NCI-H2227 treated with DMSO at 0.1 percent for 48 hours (cell line): ENCODE measurements around the gene HS6ST1.

Experiments used
- DNase-seq: peaks from one replicate; lab custom pipeline; 2025; lab: John Stamatoyannopoulos, UW

Gene HS6ST1

DNA sequence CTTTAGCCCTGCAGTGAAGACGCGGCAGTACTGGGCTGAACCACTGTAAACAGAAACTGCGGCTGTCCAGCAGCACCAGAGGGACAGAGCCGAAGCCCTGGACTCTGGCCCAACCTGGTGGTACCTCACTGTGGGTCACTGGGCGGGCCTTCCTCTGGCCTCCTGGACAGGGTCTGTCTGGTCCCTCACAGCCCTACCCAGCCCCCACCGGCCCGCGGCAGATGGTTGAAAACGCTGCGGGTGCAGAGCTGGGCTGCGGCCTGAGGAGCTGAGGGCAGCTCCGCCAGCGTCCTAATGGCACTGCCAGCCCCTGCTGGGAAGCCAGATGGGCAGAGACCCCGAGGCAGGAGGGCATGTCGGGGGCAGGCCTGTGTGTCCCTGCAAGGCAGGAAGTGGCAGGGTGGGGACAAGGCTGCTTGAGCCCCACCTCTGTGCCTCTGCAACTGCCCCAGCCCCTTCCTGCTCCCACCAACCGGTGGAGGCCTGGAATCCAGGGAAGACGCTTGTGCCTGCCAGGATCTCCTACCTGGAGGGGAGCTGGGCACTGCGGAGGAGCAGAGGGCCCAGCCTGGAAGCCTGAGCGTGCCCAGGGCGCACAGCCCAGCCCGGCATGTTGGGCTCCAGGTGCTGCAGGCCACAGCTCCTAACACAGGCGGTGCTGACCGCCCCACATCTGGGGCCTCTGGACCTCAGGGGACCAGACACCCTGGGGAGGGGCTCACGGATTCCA, 36.3 kb downstream of the HS6ST1 start:
- DNase-seq, result no peak

DNA sequence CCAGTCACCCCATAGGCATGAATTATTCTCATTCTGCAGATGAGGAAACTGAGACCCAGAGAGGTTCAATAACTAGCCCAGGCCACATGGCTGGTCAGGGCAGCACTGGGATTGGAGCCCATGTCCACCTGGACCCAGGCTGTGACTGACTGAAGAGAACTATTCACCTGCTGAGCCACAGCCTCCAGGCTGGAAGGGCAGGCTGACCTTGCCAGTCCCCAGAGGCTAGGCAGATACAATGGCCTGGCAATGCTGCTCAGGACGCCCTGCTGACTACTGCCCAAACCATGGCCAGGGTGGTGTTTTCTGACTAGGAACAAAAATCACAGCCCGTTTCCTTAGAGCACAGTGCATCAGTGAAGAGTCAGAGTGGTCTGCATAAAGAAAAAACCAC, 36.8 kb downstream of the HS6ST1 start:
- DNase-seq, result no peak

DNA sequence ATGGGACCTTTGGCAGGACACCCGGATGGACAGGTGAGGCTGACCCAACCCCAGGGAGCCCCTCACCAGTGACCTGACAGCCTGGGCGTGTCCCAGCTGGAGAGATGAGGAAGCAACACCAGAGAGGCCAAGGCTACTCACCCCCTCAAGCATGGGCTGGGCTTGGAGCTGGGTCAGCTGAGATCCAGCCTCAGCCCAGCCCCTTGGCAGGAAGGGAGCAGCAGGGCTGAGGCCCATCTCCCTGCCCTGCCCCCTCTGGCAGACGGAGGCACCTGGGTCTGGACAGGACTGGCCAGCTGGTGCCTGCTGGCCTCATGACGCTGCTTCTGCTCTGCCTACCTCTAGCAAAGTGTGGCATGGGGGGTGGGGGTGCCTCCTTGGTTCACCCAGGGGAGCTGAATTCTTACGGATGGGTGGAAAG, 37.8 kb downstream of the HS6ST1 start:
- DNase-seq, result no peak

DNA sequence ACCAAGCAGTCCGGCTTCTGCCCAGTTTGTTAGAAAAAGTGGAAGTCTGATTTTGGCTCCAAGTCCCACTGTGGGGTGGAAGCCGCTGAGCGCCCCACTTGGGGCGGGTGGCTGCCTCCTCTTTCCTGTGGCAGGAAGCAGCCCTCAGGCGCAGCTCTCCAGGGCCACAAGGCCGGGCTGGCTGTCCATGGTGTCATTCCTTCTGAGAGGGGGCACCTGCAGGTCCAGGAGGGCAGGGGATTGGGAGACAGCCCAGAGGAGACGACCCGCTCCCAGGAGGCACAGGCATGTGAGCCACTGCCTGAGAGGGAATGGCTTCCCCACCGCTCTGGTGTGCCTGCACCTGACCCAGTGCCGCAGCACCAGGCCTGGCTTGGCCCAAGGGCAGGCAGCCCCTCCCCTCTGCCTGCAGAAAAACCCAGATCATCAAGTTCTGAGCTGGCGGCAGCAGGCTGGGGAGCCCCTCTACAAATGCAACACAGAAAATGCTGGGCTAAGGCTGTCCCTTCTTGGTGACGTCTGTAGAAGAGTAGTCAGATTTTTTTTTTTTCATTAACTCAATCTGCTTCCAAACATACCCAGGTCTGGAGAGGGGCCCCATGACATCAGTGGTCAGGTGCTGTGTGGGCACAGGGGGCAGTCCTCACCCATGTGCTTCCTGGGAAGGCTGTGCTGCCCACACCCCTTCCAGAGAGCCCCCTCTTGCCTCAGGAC, 38.4 kb downstream of the HS6ST1 start:
- no peak for DNase-seq

DNA sequence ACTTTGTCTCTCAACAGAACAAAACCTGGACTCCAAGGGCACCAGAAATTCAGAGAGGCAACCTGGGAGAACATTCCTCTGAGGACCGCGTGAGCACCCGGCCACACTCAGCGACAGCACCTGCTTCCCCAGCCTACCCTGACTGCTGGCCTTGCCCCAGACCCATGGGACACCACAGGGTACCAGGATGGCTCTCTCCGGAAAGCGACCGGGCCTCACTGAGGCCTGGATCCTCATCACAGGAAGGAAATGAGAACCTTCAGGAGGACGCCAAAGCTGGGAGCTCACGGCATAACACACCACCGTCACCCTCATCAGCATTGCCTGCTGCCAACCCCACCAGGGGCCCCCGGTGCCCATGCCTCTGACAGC, 38.9 kb downstream of the HS6ST1 start:
- DNase-seq, result no peak

DNA sequence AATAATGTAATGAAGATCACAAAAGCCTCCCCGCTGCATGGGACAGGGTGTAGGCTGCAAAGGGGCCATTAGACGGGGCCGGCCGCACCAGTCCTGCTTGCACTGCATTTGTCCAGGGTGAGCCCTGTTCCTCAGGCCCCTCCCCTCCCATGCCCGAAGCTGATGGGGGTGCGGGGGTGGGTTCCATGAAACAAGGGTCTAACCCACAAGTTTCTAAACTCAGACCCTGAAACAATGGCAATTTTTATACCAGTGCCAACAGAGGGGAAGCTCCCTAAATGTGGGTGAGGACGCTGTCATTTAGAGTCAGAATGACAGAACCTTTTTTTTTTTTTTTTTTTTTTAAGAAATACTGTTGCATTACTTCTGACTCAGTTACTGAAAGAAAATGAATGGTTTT, 39.7 kb downstream of the HS6ST1 start:
- DNase-seq, result no peak

DNA sequence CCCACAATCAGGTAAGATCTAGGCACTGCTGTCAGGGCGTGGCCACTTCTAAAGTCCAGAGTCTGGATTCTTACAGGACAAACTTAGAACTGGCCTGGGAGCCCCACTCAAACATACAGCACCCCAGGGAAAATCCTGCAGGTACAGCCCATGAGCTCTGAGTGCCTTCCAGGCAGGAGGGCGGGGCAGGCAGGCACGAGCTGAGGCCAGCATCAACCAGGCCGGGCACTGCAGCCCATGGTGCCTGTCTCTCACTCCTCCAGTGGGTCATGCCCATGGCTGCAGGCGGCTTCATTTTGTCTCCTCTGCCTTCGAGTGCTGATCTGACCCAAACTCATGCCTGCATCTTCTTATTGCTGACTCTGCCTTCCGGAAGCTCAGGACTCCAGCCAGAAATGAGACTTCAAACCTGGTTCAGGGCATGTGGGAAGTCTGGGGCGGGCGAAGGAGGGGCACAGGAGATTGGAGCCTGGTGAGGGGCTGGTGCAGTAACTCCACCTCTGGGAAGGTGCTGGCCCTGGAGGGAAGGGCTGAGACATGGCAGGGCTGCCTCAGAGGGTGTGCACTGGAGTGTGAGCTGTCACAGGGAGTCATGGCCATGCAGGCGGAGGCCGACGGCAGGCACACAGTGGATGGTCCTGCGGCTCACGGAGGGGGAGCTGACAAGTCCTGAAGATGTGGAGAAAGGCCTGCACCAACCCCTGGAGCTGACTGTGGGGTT, 40.5 kb downstream of the HS6ST1 start:
- DNase-seq, result no peak

DNA sequence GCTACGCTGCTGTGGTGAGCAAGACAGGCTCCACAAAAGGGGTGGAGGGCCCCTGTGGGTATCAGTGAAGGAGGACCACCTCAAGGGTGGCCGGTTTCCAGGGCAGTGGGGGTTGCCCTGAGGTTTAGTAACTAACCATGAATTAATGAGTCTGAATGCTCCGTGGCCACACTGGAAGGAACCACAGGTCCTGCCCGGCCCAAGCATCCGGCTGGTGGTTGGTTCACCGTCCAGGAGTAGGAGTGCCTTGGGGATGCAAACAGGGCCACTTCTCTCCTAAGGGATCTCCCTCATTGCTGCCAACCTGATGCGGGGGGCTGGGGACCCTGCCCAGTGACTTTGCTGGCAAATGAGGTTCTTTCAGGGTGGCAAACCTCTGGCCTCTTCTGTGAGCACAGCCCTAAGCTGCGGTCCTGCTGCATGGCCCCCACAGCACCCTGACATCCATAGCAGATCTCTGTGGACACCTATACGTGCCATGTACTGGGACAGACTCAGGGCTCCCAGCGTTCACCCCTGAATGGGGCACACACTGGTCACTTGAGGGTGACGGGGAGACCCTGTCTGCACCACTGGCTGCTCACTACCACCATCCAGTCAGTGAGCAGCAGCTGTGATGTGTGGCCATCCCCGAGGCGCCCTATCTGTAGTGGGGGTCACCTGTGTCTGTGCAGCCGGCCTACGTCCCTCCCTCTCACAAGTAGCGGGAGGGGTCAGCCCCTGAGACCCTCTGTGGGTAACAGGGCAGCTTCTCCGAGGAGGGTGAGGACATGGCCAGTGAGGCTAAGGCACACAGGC, 41.6 kb downstream of the HS6ST1 start:
- no peak for DNase-seq

DNA sequence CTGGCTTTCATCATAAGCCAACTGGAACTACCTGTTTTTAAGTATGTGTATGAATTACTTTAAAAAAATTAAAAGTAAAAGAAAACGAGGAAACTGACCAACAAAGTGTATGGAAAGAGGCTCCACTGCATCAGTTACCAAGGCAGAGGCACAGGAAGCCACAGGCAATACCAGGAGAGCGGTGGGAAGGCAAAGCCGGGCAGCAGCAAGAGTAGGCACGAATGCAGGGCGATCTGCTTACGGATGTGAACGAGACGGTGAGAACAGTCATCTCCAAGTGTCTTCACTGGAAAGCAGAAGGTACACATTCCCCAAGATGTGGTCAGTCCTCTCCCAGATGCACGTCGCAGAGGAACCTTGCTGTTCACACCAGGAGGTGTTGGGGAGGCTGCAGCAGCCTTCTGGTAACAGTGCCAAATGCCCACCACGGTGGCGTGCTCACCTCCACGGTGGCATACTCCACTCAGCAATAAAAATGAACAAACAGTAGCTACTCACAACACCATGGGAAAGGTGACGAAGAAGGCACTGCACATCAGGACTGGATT, 43.1 kb downstream of the HS6ST1 start:
- DNase-seq, result no peak

DNA sequence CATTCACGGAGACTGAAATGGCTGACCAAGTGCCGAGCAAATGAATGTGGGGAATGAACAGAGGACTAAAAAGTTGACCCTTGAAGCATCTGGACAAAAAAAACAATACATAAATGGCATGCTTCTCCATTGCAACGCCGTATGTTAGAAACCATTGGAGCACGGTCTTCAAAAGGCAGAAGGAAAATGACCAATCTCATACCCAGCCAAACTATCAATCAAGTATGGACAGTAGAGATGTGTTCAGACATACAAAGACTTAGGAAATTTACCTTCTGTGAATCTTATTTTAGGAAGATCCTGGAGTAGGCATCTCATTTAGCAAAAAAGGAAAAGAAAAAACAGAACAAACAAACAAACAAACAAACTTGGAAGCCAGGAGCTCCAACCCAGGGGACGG, 44.5 kb downstream of the HS6ST1 start:
- no peak for DNase-seq

DNA sequence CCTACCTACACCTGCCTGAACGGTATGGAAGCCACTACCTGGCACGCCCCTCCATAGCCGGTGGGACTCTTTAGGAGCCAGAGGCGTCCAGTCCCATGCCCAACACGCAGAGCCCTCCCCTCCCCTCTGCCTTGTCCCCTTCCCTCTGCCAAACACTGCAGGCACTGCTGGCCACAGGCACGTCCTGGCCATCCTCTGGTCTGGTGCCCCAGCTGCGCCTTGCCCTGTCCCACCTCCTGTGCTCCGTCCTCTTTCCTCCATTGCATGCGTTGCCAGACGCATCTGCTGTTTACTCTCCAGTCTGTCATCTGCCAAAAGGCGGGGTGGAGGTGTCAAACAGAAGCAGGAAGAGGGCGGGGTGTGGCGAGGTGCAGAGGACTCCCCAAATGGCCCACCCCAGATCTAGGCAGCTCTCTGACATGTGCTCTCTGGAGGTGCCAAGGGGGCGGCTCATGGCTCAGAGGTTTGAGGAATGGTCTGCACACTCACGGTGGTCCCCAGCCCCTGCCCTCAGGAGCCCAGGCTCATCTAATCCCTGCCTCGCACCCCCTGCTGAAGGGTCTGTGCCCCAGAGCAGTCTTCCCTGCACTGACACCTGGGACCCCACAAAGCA, 45.1 kb downstream of the HS6ST1 start:
- no peak for DNase-seq

DNA sequence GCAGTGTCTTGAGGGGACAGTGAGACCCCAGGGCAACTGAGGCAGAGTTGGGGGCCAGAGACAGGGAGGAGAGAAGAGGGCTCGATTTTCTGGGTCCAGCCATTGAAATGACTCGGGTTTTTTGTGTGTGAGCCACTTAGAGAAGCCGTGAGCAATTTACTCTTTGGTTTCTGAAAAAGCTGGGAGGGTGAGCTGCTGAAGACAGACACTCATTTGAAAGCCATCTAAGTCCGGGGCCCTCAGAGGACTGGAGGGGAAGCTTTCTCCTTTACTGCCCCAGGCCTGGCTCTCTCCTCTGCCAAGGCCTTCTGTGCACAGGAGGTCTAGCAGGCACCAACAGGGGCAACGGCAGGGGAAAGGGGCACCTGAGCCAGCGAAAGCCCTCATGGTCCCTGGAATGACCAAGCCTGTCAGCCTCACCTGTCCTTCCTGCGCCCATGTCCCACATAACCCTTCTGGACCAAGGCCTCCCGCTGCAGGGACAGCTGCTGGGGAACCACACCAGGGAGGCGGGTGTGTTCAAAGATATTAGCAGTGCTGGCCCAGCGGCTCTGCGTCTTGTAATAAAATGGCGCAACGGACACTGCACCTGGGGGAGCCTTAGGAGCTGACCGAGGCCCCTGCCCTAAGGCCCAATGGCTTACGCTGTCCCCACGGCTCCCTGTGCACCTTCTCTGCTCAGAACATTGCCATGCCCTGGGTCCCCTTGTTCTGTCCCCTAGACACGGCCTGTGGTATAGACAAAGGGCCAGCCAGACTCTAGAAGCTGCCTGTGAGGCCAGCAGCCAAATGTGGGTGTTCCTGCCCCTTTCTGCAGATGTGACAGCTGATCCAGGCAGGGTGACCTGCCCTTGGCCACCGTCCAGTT, 45.8 kb downstream of the HS6ST1 start:
- no peak for DNase-seq

DNA sequence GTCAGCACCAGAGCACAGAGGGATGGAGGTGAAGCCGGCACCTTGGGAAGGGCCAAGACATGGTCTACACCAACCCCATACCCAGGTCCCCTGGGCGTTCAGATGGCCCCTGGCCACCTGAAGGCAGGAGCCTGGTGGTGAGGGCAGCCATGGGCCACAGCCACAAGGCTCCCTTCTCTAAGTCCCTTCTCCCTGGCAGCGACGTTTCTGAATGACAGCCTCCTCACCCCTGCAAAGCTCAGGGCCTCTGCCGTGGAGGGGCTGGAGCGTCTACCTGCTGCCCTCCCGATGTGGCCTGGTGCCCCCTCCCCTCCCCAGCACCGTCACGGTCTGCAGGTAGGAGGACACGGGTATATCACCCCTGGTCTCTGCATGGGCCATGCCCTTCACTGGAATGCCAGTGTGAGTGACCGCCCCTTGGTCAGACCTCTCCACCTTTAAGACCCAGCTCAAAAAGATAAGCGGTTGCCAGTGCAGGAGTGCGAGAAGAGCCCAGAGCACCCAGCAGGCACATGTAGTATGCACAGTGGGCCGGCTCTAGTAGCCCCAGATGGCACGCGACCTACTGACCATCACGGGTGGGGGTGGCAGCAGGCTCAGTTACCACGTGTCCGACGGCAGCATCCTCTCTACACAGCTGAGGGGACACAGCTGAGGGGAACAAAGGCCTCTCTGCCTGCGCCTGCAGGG, 46.6 kb downstream of the HS6ST1 start:
- no peak for DNase-seq

DNA sequence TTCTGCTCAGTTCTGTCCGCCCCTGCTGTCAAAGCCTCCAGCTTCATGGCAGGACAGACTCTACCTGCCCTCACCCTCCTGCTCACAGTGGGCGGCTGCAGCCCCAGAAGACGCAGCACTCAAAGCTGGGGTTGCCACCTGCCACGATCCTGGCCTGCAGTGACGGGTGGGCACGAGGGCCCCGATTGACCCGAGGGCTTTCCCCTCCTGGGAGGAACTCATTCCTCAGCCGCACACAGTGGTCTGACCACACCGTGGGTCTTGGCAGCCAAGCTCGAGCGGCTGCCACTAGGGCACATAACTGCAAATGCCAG, 47.1 kb downstream of the HS6ST1 start:
- no peak for DNase-seq

DNA sequence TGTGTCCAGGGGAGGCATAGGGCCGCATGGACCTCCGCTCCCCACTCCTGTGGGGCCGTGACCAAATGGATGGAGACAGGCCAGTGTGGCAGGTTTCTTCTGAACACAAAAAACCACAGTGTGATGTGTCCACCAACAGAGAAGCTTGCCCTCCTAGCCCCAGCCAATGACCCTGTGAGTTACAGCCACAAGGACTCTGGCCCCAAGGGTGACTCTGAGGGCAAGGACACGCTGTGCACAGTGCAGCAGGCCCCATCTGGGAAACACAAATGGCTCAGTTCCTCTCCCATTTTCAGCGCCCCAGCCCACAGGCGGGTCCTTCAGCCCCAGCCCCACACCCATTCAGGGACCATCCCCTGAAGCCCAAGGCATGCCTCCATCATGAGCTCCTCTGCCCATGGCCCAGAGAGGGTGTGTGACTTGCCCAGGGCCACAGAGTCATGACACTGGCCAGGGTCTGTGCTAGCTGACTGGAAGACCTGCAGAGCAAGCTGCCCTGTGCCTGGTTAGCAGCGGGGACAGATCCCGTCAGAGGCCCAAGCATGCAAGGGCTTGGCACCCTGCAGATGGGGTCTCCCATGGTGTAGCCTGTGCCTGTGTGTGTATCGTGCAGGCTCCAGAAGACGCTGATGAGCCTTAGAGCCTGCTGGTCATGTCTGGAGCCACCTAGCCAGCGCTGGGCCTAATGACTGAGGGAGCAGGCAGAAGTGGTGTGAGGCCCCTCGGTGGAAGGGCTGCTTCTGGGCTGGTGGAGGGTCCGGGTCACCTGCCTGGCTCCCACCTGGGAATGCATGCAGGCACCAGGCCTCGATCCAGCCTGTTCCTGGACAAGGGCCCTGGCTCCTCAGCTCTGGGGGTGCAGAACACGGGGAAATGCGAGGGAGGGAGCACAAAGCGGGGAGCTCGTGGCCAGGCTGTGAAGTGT, 47.7 kb downstream of the HS6ST1 start:
- no peak for DNase-seq

DNA sequence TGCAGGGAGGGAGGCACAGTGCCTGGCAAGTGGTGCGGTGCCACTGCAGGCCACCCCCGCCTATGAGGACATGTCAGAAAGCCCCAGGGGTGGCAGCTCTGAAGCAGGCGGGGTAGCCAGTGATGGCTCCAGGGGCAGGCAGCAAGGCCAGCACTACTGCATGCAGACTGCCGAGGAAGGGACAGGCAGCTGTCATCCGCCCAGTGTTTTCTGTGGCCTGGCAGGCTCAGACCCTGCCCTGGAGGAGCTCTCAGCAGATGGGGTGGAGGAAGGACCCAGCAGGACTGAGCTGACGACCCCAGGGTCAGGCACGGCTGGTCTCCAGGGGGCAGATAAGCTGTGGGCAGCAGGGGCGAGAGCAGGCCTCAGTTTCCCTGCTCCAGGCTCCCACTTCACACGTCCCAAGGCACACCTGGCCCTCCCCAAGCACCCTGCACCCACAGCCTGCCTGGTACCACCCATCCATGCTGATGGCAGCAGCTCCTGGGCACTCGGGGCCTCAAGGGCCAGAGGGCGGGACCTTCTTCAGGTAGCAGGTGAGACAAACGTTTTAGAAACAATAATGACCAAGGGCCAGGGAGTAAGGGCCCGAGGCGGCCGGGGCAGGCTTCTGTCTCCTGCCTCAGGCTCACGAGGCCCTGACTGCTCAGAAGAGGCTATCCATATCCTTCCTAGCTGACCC, 48.5 kb downstream of the HS6ST1 start:
- no peak for DNase-seq

DNA sequence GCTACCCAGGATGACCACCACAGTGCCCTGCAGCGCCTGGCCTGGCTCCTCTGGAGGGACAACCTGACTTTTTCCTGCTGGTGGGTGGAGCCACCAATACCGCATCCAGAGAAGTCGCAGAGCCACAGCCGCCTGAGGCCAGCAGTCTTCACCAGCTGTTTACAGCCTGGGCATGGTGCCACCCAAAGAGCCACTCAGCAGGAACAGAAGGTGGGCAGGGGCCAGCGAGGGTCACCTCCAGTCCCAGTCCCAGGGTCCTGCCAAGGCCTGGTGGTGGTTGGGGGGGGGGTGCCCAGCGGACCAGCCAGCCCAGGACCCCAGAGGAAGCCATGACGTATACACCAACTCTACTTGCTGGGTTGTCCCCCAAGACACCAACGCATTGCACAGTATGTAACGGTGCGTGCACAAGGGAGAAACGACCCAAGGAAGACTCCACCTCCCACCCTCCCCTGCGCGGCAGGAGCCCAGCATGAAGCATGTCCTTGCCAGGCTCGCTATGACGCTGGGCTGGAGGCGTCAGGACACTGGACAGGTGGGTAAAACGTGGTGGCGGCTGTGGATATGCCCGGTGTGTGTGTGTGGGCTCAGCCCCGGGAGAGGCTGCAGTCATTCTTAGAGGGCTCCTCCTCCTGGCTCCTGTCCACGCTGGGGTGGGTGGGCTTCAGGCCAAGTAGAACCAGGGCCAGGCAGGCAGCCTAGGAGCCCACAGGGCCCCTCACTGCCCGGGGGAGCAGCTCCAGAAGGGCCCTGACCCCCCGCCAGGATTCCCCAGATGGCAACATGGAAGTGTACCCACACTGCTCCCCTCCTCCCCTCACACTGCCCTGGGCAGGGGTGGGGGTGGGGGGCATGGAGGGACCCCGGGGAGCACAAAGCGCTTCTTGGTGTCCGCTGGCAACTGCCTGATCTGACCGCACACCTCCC, 49.3 kb downstream of the HS6ST1 start:
- DNase-seq, result no peak
